PC-3 (cell line): ENCODE measurements around the gene CAMSAP1. TPM values are rescaled to one million over a fixed set of nuclear protein-coding genes. Genes with fewer than 3 reads are reported as not detected.

Experiments
- ATAC-seq: fragments of 200-7000 bp; cut with Tn5 transposase; 2 replicates; pipeline ENCODE4 v1.9.1; 2020; ENCODE audit warnings: mild to moderate bottlenecking, moderate library complexity
- BruUV-seq: library from RNA; stranded (reverse); fragments of 400-500 nt; replicated peaks from 2 replicates; lab custom pipeline; 2021; lab: Mats Ljungman, UMichigan
- CTCF ChIA-PET: fragments of 300-600 bp; sonication (Branson Sonifier 250); formaldehyde crosslinking; loops from one replicate; lab custom pipeline; 2022; ENCODE audit warnings: antibody characterized with exemption; lab: Charles Lee
- POLR2A ChIA-PET: fragments of 300-600 bp; sonication (Branson Sonifier 250); formaldehyde crosslinking; loops from one replicate; lab custom pipeline; 2022; ENCODE audit warnings: antibody characterized with exemption; ENCODE audit not compliant: unreplicated experiment; lab: Charles Lee
- DNase-seq: peaks from one replicate; pipeline ENCODE4 v3.0.0-alpha.2; 2015
- H2AFZ ChIP-seq: fragments of 300-600 bp; sonication (generic); 2 replicates; pipeline ENCODE4 v1.6.0; 2016; ENCODE audit warnings: antibody characterized with exemption, low read length
- H3F3A ChIP-seq: fragments of 300-600 bp; sonication (generic); one replicate; pipeline ENCODE4 v1.6.0; 2017; ENCODE audit warnings: antibody characterized with exemption, low read length, control low read depth, mild to moderate bottlenecking; ENCODE audit not compliant: unreplicated experiment
- H3K27ac ChIP-seq: fragments of 300-600 bp; sonication (generic); 2 replicates; pipeline ENCODE4 v1.5.1; 2016; ENCODE audit warnings: mild to moderate bottlenecking, low read length
- H3K27me3 ChIP-seq: fragments of 300-600 bp; sonication (generic); 2 replicates; pipeline ENCODE4 v1.6.1; 2016; ENCODE audit warnings: low read length, mixed read lengths
- H3K36me3 ChIP-seq: fragments of 300-600 bp; sonication (generic); 2 replicates; pipeline ENCODE4 v1.6.1; 2016; ENCODE audit warnings: low read depth, mixed run types, low read length, mixed read lengths
- H3K4me1 ChIP-seq: fragments of 300-600 bp; sonication (generic); 2 replicates; pipeline ENCODE4 v1.5.1; 2016; ENCODE audit warnings: low read length; ENCODE audit not compliant: insufficient read depth
- H3K4me2 ChIP-seq: fragments of 300-600 bp; sonication (generic); 2 replicates; pipeline ENCODE4 v1.6.0; 2016; ENCODE audit warnings: low read length
- H3K4me3 ChIP-seq: fragments of 300-600 bp; sonication (generic); 2 replicates; pipeline ENCODE4 v1.5.1; 2016; ENCODE audit warnings: mild to moderate bottlenecking, low read length, mixed read lengths
- H3K79me2 ChIP-seq: fragments of 300-600 bp; sonication (generic); 2 replicates; pipeline ENCODE4 v1.6.1; 2017; ENCODE audit warnings: low read length, mixed read lengths
- H3K9ac ChIP-seq: fragments of 300-600 bp; sonication (generic); 2 replicates; pipeline ENCODE4 v1.6.0; 2016; ENCODE audit warnings: mild to moderate bottlenecking, low read length
- H3K9me2 ChIP-seq: fragments of 300-600 bp; sonication (generic); replicated peaks from 2 replicates; pipeline ENCODE4 v1.6.1; 2016; ENCODE audit warnings: mixed run types, low read length, mixed read lengths
- H3K9me3 ChIP-seq: fragments of 300-600 bp; sonication (generic); 2 replicates; pipeline ENCODE4 v1.6.1; 2016; ENCODE audit warnings: low read length, mixed read lengths
- H4K20me1 ChIP-seq: fragments of 300-600 bp; sonication (generic); 2 replicates; pipeline ENCODE4 v1.6.1; 2016; ENCODE audit warnings: low read length, mixed read lengths
- EZH2 ChIP-seq: fragments of 300-600 bp; sonication (generic); IDR thresholded peaks from one replicate; pipeline ENCODE4 v1.6.1; 2017; ENCODE audit warnings: antibody characterized with exemption, mild to moderate bottlenecking, low read length; ENCODE audit not compliant: unreplicated experiment
- EZH2phosphoT487 ChIP-seq: fragments of 300-600 bp; sonication (generic); IDR thresholded peaks from 2 replicates; pipeline ENCODE4 v1.6.1; 2018; ENCODE audit warnings: mild to moderate bottlenecking, antibody characterized with exemption, low read length, borderline replicate concordance
- intact Hi-C: fragments of 100-400 bp; cut with micrococcal nuclease; formaldehyde crosslinking; loops from 2 replicates; pipeline ENCODE4 v1.9.0; 2023
- total RNA-seq: library from RNA; depleted of rRNA; stranded (reverse); fragments of >200 nt; gene quantifications from 2 replicates; pipeline ENCODE4 v1.2.3, GENCODE V29; 2014
- TF ChIP-seq, protein P1 (sequence below): fragments of 300-600 bp; sonication (generic); conservative IDR thresholded peaks from 2 replicates; pipeline ENCODE4 v1.5.1; 2017; ENCODE audit warnings: antibody characterized with exemption, low read depth, mild to moderate bottlenecking, low read length

Gene CAMSAP1
- total RNA-seq, 1 experiment from 2014 or later: 16.4 TPM

DNA sequence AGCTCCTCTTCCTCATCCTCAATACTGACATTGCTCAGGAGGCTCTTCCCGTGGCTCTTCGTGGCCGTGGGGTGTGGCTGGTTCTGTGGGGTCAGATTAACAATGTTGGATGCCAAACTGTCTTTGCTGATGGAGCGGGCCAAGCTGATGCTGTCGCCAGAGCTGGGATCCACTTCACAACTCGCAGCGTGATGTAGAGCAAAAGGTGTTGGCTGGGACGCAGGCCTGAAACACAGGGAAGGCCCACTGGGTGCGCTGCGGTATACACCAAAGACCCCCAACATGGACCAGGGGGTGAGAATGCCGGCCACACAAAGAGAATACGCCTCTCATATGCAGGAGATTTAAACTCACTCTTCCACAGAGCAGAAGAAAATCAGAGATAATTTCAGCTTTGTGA, 84.3 kb downstream of the CAMSAP1 start:
- DNase-seq (no peak), ATAC-seq (no peak)
- Histone ChIP-seq H3K9me3 (no peaks in the 10 kb centered on the region), H2AFZ (no peak overlapping the region), H3K4me2 (no peak overlapping the region), H3K4me1 (no peaks in the 10 kb centered on the region), H3K4me3 (no peak overlapping the region), H3K27ac (no peak overlapping the region), H3K27me3 (no peaks in the 10 kb centered on the region), H4K20me1 (no peaks in the 10 kb centered on the region), H3F3A (no peaks in the 10 kb centered on the region), H3K9me2 (no peaks in the 10 kb centered on the region), H3K36me3 (peaks cover 7% of the 10 kb centered on the region; the same call in 1 of the 2 replicates), H3K9ac (no peak overlapping the region), H3K79me2 (no peaks in the 10 kb centered on the region)
- ChIA-PET POLR2A (no interaction called here), CTCF (no interaction called here)
- TF ChIP-seq, protein P1, sequence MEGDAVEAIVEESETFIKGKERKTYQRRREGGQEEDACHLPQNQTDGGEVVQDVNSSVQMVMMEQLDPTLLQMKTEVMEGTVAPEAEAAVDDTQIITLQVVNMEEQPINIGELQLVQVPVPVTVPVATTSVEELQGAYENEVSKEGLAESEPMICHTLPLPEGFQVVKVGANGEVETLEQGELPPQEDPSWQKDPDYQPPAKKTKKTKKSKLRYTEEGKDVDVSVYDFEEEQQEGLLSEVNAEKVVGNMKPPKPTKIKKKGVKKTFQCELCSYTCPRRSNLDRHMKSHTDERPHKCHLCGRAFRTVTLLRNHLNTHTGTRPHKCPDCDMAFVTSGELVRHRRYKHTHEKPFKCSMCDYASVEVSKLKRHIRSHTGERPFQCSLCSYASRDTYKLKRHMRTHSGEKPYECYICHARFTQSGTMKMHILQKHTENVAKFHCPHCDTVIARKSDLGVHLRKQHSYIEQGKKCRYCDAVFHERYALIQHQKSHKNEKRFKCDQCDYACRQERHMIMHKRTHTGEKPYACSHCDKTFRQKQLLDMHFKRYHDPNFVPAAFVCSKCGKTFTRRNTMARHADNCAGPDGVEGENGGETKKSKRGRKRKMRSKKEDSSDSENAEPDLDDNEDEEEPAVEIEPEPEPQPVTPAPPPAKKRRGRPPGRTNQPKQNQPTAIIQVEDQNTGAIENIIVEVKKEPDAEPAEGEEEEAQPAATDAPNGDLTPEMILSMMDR: no peak
- TF ChIP-seq EZH2phosphoT487: no peak
- no peak for TF ChIP-seq EZH2
- BruUV-seq: no TSS peak
- intact Hi-C loops: no loop called here

DNA sequence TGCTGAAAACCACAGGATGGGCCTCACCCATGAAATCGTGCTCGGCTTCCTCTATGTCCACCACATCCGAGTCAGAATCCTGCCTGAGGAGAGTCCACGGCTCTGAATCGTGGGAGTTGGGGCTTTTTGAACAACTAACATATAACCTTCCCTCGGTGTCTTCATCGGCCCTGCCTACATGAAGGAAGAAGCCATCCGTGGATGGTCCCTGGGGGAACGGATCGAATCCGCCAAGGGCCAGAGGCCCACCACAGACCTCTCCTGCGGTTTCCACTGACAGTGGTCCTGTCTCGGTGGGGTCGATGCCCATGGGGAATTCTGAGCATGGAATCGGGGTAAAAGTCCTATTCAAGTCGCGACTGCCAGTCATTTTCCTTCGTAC, 85.0 kb downstream of the CAMSAP1 start:
- no peak for DNase-seq
- Histone ChIP-seq H3K27me3 (no peaks in the 10 kb centered on the region), H3K4me1 (no peaks in the 10 kb centered on the region), H3K27ac (no peak overlapping the region), H4K20me1 (no peaks in the 10 kb centered on the region), H3K9me2 (no peaks in the 10 kb centered on the region), H2AFZ (no peak overlapping the region), H3K9me3 (no peaks in the 10 kb centered on the region), H3K4me3 (no peak overlapping the region), H3F3A (no peaks in the 10 kb centered on the region), H3K4me2 (no peak overlapping the region), H3K79me2 (no peaks in the 10 kb centered on the region), H3K36me3 (peaks cover 7% of the 10 kb centered on the region; the same call in 1 of the 2 replicates), H3K9ac (no peak overlapping the region)
- intact Hi-C loops: no loop called here
- ChIA-PET POLR2A (no interaction called here), CTCF (no interaction called here)
- TF ChIP-seq EZH2phosphoT487: no peak
- TF ChIP-seq EZH2: no peak
- TF ChIP-seq, protein P1: no peak
- ATAC-seq: no peak
- TSS peak; percentile 43 for BruUV-seq

DNA sequence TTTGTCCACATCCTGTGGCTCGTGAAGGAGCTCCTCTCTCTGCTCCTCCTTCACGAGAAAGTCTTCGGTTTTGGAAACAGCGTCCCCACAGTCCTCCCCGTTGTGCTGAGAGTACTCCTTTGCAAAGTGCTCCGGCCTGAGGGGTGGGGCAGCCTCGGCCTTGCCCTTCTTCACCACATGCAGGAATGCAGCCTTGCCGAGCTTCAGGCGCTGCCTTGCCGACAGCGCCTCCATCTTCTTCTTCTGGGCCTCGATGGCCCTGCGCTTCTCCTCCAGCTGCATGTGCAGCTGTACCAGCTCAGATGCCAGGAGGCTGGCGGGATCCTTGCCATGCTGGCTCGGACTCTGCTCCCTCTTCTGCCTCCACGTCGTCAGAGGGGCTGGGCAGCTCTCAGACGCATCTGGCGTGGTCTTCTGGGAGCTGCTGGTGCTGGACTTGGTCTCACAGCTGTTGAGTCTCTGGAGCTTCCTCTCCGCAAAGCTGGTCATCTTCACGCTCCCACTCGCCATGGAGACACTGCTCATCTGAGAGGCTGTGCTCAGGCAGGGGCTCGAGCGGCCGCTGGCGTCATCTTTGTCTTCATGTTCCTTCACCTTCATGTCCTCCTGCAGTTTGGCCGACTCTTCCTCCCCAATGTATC, 85.5 kb downstream of the CAMSAP1 start:
- TF ChIP-seq EZH2phosphoT487 (no peak), EZH2 (no peak)
- TF ChIP-seq, protein P1: no peak
- Histone ChIP-seq H3K9me2 (no peaks in the 10 kb centered on the region), H3F3A (no peaks in the 10 kb centered on the region), H2AFZ (no peak overlapping the region), H3K27me3 (no peaks in the 10 kb centered on the region), H3K9me3 (no peaks in the 10 kb centered on the region), H3K4me1 (no peaks in the 10 kb centered on the region), H3K36me3 (peaks cover 7% of the 10 kb centered on the region; the same call in 1 of the 2 replicates), H3K79me2 (no peaks in the 10 kb centered on the region), H3K9ac (no peak overlapping the region), H3K27ac (no peak overlapping the region), H3K4me3 (no peak overlapping the region), H3K4me2 (no peak overlapping the region), H4K20me1 (no peaks in the 10 kb centered on the region)
- intact Hi-C loops: no loop called here
- no TSS peak for BruUV-seq
- ATAC-seq (no peak), DNase-seq (no peak)
- ChIA-PET CTCF (no interaction called here), POLR2A (no interaction called here)
